CD4-positive, alpha-beta T cell treated with Interleukin-1 beta for 1 hour (primary cell): ENCODE data around the gene DAZAP1.
"Not testable (repeated sequence)": the region's sequence is repeated elsewhere in the genome, so short reads cannot be mapped to it uniquely, and the experiment has no call there.

Experiments used
- DNase-seq, 2 donors: peaks; one replicate each; pipeline ENCODE4 v3.0.0-alpha.2; 2020 to 2022

The DAZAP1 gene

DNA sequence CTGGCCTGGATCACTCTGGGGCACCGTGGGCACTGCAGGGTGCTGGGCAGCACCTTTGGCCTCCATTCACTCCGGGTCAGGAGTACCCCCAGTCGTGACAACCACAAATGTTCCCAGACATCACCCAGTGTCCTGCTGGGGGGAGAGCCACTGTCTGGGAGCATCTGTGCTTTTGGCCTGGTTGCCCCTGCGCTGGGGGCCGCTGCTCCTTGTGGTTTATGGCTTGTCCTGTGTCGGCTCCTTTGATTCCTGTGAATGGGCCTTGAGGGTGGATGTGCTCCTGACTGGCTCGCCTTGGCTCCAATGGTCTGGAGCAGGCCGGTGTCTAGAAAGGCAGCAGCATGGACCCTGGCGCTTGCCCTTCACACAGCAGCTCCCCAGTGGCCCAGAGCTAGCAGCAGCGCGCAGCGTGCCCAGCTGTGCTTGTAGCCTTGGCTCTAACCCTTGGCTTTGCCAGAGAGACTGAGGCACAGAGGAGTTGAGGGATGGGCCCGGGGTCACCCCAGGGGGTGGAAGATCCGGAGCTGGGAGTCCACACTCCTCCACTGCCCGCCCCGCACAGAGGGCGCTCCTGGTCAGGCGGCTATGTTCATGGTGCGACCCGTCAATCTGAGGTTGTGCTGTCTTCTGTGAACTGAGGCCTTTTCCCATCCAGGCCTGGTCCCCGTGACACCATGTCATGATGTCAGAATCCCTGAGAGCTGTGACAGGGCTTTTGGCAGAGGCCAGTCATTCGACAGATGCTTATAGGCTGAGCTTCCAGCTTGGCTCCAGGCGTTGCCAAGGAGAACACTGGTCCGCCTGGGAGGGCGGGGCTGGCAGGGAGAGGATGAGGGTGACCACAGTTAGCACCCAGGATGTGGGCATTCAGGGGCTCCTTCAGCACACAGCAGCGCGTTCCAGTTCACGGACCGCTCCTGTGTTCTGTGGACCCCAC, 4.1 kb downstream of the DAZAP1 start:
- peak; percentile 32 to 52 for DNase-seq

DNA sequence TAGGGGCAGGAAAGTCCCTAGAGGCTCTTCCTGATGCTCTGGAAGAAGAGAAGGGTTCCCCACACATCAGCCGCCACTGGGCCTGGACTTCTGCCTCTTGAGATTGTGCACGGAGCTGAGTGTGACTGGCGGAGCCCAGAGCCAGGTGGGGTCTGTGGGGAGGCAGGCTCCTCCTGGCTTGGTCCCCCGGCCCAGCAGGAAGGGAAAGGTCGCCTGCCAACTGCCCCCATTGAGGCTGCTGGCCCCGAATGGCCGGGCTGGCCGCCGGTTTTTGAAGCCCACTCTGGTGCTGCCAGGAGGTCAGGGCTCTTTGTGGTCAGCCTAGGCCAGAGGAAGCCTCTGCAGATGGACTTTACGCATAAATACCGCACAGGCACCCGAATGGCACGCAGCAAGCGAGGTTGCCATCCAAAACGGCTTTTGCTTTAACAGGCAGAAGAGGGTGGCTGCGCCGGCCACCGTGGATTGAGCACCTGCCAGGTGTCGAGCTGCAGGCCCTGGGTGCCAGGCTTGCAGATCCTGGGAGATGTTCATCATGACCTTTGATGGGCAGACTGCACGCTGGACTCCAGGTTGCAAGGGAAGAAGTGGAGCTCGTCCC, 5.0 kb downstream of the DAZAP1 start:
- DNase-seq, result no peak

DNA sequence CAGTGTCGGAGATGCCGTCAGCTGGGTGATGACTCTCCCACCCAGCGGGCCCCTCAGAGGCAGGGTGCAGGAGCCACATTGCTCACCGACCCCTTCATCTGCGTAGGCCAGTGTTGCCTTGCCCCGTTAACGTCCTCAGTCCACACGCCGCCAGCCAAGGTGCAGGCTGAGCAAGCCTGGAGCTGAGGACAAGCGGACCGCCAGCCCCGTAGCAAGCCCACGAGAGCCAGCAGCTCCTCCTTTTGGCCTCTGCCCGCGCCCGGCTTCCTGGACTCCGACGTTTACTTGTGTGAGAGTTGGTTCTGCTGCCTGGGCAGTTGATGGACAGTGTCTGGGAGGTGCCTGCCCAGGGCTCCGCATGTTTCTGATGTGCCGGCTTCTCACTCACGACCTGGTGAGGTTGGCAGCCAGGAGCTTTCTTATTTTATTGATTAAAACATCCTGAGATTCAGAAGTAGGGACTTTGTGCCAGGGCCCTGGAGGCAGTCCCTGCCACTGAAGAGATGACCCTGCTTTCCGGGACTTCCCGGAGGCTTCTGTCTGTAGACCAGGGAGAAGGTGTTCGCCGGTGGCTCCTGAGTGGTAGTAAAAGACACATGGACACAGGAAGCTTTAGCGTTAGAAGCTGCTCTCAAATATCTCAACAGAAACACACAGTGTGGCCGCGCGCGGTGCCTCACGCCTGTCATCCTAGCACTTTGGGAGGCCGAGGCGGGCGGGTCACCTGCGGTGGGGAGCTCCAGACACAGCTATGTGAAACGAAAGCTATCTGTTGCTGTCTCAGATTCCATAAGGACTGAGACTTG, 5.8 kb downstream of the DAZAP1 start:
- no peak for DNase-seq

DNA sequence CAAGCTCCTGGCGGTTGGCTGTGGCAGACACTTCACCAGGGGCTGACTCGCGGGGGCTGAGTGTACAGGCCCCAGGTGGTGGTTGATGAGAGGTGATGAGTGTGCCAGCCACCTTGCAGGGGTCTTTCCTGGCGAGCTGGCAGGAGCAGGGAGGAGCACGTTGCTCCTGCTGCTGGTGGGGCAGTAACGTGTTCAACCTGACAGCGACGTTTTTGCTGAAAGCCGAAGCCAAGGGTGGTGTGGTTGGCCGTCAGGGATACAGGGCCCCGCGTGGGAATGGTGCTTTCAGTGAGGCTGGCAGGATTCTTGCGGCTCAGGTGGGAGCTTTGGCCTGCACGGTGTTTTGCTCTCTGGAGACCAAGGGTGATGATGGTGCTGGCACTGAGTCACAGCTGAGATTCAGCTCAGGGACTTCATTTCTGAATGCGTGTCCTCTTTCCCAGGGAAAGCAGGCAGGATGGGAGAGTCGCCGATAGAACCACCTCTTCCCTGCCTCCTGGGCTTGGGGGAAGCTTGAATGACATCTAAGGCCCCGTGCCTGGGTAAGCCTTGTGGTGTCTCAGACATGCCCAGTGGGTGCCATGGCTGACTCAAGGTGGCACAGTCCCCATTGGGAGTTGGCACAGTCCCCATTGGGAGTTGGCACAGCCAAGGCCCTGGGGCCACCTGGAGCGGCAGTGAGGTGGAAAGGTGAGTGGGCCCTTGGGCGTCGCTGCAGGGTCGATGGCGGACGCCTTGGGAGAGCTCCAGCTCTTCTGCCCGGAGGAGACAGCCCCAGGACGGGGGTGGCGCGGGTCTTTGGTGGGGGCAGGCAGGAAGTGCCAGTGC, 8.8 kb downstream of the DAZAP1 start:
- no peak for DNase-seq

DNA sequence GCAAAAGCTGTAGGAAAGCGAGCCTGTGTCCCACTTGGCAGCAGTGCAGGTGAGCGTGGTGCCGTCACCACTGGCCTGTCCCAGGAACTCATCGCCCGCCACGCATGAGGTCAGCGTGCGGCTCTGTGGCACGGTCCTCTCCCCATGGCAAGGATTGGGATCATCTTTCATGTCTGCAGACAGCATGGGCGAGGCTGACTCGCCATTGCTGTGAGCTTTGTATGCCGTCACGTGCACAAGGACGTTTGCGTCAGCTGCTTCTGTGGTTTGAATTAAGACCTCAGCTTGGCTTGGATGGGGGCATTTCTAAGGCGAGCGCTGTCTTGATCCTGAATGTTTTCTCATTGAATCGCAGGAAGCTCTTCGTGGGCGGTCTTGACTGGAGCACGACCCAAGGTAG, 9.8 kb downstream of the DAZAP1 start:
- DNase-seq, result no peak

DNA sequence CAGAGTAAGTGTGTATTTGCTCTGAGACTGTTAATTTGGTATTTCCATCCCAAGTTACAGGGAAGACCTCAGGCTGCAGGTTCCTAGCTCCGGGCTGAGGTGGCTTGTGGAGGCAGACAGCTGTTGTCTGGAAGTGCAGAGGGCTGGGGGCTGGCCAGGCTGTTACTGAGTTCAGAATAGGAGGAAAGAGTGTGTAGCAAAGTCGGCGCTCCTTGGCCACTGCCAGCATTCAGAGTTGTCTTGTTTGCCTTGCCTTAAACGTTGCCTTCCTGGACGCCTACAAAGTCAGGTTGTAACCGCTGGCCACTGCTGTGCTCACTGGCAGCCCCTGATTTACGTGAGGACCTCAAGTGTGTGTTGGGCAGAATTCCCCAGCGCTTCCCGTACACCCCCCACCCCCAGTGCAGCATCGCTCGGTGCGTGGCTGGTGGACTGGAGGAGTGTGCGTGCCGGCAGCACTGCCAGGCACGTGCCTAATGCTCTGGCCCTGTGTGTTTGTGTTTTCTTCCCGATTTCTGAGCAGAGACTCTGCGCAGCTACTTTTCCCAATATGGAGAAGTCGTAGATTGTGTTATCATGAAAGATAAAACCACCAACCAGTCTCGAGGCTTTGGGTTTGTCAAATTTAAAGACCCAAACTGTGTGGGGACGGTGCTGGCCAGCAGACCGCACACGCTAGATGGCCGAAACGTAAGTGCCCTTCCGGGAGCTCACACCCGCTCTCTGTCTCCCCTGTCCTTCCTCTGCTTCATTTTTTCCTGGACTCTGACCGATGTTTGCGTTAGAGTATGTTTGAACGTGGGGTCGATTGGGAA, 10.5 kb downstream of the DAZAP1 start:
- no peak for DNase-seq

DNA sequence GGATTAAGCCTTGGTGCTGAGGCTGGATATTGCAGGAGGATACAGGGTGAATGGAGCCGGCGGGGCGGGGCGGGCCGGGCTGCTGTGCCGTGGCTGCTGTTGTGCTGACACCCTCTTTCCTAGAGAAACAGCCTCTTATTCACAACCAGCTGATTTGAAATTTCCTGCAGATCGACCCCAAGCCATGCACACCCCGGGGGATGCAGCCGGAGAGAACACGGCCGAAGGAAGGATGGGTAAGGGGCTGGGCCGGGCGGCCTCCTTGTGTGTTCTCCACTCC, 11.1 kb downstream of the DAZAP1 start:
- DNase-seq, result no peak

DNA sequence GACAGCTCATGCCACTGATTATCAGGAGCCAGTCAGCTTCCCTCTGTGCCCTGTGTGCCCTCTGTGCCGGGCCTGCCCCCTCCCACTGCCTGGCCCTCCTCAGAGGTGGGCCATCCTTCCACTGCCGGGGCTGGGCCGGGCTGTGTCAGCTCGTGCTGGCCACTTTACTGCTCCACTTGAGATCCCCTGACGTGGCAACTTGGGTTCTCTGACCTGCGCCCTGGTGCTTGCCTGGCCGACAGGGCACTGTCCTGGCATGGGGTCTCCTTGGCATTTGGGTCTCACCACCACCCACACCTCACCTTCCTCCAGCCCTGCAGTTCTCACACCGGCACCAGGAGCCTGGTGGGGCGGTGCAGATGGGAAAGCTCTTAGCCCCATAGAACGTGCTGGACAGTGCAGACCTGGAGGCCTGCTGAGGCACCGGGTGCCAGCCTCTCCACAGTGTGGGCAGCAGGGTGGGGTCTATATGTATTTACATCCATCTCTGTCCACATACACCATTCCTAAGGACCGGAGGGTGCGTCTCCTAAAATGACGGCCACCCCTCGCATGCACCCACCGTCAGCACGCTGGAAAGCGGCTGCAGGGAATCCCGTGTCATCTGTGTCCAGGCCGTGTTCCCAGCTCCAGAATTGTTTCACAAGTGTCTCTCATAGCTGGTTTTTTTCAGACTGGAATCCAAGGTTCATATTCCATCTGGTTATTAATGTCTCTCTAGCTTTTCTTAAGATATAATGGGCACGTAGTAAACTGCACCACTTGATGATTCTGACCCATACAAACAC, 11.8 kb downstream of the DAZAP1 start:
- DNase-seq, result no peak

DNA sequence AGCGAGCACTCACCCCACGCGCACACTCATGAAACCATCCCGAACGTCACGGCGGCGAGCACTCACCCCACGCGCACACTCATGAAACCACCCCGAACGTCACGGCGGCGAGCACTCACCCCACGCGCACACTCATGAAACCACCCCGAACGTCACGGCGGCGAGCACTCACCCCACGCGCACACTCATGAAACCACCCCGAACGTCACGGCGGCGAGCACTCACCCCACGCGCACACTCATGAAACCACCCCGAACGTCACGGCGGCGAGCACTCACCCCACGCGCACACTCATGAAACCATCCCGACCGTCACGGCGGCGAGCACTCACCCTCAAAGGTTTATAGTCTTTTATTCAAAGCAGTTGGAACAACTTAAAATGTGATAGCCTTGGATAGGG, 12.7 kb downstream of the DAZAP1 start:
- DNase-seq, result not testable (repeated sequence)

DNA sequence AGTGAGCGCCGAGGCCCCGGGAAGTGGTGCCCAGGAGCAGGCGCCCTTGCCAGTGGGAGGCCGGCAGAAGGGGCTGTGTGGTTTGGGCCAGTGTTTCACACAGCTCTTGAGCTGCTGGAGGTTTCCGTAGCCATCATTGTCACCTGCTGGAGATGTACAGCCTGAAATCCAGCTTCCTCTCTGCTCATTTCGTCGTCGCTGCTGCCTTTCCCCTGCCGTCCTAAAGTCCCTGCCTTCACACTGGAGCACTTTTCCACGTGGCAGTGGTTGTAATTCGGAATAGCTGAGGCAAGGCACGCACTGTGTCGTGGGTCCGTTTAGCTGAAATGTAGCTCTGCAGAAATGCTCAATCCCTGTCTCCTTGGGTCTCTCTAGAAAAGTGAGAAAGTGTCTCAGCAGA, 13.2 kb downstream of the DAZAP1 start:
- DNase-seq, result no peak

DNA sequence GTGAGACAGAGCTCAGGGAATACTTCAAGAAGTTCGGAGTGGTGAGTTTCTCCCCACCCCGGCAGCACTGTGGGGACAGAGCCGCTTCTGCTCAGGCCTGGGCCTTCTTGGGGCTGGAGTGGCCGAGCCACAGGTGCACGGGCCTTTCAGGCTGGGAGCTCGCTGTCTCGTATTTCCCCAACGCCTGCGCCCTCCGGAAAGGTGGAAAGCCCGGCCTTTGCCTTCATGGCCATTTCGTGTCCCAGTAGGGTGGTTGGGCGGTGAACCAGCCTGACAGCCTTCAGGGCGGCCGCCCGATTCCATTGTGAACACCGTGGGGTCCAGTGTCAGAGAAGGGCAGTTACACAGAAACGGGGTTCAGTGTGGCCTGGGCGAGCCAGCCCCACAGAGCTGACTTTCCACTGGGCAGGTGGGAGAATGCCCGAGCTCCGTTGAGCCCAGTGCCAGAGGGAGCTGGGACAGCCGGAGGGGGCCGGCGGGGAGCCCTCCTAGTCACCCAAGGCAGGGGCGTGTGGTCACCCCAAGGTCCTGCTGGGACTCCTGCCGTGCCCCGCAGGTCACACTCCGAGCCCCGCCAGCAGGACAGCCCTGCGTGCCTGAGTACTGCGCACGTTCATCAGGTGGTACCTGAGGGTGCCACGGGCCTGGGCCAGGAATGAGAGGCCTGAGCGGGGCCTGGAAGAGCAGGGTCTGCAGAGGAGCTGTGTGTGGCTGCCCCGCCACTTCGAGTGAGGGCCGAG, 14.0 kb downstream of the DAZAP1 start:
- DNase-seq, result no peak

DNA sequence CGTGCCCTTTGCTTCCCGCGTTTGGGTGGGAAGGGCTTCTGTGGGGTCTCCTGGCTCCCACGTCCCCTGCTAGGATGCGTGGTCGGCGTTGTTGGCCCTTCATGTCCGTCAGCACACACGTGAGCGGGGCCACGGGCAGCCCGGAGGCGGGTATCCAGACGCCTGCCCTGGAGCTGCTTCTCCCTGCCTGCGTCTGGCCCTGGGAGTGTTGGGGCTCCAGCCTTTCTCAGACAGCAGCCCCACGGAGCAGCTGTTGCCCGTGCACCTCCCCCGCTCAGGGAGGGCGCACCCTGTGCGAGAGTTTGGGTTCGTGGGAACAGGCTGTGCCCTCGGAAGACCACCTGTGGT, 14.5 kb downstream of the DAZAP1 start:
- no peak for DNase-seq

DNA sequence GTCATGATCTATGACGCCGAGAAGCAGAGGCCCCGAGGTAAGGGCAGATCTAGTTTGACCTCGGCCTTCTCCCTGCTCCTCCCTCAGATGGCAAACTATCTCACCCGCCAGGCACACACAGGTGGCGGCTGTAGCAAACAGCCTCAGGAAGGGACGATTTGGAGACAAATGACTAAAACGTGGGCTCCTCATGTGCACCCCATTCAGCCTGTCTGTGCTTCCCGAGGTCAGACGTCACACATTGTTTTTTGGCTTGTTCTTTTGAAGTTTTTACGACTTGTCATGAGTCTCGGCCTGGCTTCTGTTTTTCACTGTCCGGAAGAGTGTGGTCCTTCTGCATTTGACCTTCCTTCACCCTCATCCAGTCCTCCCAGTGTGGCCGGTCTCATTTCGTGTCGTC, 15.0 kb downstream of the DAZAP1 start:
- DNase-seq, result no peak

DNA sequence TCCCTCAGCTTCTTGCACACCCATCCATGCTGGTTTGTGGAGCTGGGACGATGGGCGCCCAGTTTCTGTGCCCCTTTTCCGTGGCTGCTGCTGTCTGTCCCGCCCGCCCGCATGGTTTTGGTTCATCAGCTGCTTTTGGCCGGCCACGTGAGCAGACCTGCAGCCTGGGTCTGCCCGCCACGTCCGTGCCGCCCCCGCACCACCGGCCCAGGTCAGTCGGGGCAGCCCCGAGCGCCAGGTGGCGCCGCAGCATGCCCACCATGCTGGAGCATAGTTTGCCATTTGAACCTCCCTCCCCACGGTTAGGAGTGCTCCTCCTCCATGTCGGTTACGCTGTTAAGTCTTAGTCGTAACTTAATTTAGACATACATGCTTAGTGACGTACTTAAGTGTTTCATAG, 15.6 kb downstream of the DAZAP1 start:
- DNase-seq, result no peak

DNA sequence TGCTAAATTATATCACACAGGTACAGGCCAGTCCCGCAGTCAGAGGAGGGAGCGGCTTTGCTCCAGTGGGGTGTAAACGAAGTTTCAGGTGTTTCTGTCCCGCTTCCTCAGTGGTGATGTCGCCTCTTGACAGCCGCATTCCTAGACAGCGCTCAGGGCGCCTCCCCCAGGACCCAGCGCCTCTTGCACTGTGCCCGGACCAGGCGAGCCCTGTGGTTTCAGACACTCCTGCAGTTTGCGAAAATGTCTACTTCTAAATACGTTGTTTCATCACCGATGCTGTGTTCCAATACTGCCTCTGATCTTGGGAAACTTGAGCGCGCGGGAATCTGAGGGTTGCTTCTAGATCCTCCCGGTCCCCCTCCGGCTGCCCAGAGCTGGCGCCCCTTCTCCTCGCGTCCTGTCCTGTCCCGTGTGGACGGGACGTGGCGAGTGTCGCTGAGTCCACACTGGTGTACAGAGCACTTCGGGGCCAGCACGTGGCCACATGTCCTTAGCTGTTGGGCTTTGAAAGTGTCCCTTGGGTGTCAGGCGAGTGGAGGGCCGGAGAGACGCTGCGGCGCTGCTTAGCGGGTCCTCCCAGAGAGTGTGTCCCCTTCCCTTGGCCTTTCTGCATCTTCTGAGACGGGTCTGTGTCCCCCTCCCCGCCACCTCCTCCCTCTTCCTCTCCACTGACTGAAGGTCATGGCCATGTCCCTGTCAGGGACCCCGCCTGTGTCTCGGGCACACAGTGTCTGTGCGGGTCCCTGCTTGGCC, 16.2 kb downstream of the DAZAP1 start:
- DNase-seq, result no peak

DNA sequence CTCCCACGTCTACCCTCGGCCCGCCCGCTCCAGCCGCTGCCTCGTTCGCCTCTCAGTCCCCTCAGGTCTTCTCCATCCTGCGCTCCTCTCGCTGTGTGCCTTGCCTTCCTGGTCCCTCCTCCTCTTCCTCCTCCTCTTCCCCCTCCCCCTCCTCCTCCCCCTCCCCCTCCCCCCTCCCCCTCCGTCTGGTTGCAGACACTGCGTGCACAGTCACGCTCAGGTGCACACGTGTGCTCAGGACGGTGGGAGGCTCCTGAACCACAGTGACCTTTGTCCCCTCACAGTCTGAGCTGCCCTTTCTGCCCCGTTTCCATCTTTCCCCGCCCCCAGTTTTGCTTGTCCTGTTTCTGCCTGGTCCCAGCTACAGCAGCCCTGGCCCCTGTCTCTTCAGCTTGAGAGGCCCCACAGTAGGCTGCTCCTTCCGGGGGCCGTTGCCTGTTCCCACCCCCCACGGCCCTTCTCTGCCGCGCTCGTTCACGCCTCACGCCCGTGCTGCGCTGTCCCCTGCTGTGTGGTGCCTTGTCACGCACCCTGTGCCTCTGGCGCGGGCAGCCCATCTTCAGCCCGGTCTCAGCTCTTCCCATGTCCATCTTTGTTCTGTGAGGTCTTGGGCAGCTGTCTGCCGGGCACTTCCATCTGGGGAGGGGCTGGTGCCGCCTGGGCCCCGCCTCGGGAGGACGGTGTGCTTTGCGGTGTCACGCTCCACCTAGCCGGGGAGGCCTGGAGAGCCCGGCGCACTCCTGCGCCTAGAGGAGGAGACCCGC, 17.0 kb downstream of the DAZAP1 start:
- DNase-seq, result no peak

DNA sequence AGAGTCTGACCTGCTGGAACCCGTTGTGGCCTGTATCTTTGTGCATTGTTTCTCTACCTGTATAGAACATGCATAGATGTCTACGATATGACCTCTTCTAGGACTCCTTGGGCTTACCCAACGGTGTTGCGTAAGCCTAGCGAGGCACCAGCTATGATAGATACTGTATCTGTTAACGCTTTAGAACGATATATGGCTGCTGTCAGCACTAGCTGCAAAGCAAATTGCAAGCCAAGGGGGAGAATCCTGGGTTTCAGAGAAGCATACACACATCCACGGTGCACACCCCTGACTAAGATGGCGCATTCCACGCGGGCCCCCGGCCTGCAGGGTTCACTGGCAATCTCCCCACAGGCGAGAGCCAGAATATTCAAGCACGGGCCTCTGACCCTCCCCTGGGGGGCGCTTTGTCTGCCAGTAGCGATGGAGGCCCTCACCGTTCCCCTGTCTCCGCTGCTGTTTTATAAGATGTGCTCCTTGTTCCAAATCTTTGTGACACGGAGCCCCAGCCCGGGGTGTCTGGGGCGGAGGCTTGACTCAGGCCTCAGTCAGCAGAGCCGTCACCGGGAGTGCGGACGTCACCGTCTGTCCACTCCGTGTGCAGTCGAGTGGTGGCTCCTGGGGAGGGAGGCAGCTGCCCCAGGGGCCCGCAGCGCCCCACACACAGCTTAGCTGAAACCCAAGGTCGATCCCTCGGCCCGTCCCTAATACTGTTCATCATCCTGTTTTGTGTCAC, 17.9 kb downstream of the DAZAP1 start:
- DNase-seq, result no peak

DNA sequence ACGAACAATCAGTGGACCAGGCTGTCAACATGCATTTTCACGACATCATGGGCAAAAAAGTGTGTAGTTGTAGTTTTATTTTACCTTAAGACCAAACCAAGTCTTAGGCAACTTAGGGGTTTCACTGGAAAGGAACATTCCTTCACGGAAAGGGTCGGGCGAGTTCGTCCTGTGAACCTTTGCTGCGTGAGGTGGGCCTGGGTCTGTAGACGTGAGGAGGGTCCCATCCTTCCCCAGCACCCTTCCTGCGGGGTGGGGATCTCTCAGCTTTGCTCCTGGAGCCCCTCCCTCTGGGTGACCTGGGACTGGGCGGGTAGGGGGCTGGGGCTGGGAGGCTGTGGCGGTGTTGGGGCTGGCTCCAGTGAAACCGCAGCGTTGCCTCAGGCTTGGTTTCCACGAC, 18.5 kb downstream of the DAZAP1 start:
- no peak for DNase-seq
